NT2/D1 (cell line): ENCODE measurements around the gene RFX8.

Source experiments
- YY1 ChIP-seq: IDR thresholded peaks from 2 replicates; pipeline ENCODE4 v1.6.1; 2011; ENCODE audit not compliant: insufficient read length, insufficient read depth
- ZNF274 ChIP-seq: IDR thresholded peaks from 2 replicates; pipeline ENCODE4 v1.6.1; 2011; ENCODE audit warnings: mild to moderate bottlenecking, low read depth, low read length

DNA sequence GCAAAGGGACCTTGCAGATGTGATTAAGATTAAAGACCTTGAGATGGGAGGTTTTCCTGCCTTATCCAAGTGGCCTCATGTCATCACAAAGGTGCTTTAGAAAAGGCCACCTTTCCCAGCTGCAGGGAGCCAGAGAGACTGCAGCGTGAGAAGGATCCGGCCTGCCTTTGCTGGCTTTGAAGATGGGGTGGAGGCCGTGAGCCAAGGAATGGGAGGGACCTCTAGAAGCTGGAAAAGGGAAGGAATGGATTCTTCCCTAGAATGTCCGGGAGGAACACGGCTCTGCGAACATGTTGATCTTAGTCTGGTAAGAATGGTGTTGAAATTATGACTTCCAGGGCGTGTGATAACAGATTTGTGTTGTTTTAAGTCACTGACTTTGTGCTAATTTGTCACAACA is 47.7 kb downstream of the RFX8 start:
- TF ChIP-seq ZNF274 (no peak), YY1 (no peak)
